Measurements from ENCODE around the gene PEX26. TPM values are rescaled to one million over a fixed set of nuclear protein-coding genes. Genes with fewer than 3 reads are reported as not detected.
"Not testable (repeated sequence)": the region's sequence is repeated elsewhere in the genome, so short reads cannot be mapped to it uniquely, and the experiment has no call there.

The PEX26 gene
- total RNA-seq, 1 donor from 2014 or later = 47.3 TPM

GRCh38 chr22:18069041-18069440, 8.7 kb upstream of the PEX26 start:
- no peaks in the 10 kb centered on the region for H3K4me1 Mint-ChIP-seq (ENCODE audit: low read depth)
- peaks cover 39% of the 10 kb centered on the region for H3K27me3 Mint-ChIP-seq (ENCODE audit: low read depth)
- no peak overlapping the region for H3K27ac Mint-ChIP-seq

GRCh38 chr22:18070041-18070440, 7.7 kb upstream of the PEX26 start:
- no peak for DNase-seq (ENCODE audit: low spot score)
- no peak overlapping the region for H3K4me3 Mint-ChIP-seq (ENCODE audit: low read depth)

More at GRCh38 chr22:18069041-18069440, 8.7 kb upstream of the PEX26 start:
- no peak overlapping the region for H3K4me3 Mint-ChIP-seq (ENCODE audit: low read depth)
- no peaks in the 10 kb centered on the region for H3K9me3 Mint-ChIP-seq
- intact Hi-C loops (cut with micrococcal nuclease) = no loop called here
- H3K36me3 Mint-ChIP-seq (ENCODE audit: low read depth) = no peaks in the 10 kb centered on the region
- no peak for DNase-seq (ENCODE audit: low spot score)

GRCh38 chr22:18070556-18071306, 7.1 kb upstream of the PEX26 start:
- Mint-ChIP-seq H3K36me3 (ENCODE audit: low read depth) (no peaks in the 10 kb centered on the region), H3K4me1 (ENCODE audit: low read depth) (no peaks in the 10 kb centered on the region), H3K9me3 (no peaks in the 10 kb centered on the region), H3K4me3 (ENCODE audit: low read depth) (no peak overlapping the region), H3K27me3 (ENCODE audit: low read depth) (peaks cover 25% of the 10 kb centered on the region), H3K27ac (no peak overlapping the region)
- DNase-seq (ENCODE audit: low spot score) = no peak
- intact Hi-C loops (cut with micrococcal nuclease) = no loop called here

More at GRCh38 chr22:18070041-18070440, 7.7 kb upstream of the PEX26 start:
- Mint-ChIP-seq H3K9me3 (no peaks in the 10 kb centered on the region), H3K4me1 (ENCODE audit: low read depth) (no peaks in the 10 kb centered on the region), H3K36me3 (ENCODE audit: low read depth) (no peaks in the 10 kb centered on the region), H3K27ac (no peak overlapping the region), H3K27me3 (ENCODE audit: low read depth) (peaks cover 32% of the 10 kb centered on the region)
- intact Hi-C loops (cut with micrococcal nuclease) = no loop called here

- H3K4me3 Mint-ChIP-seq (ENCODE audit: low read depth); intact Hi-C loops (cut with micrococcal nuclease): not testable (repeated sequence)
Observed at GRCh38 chr22:18071307-18071967, 6.4 kb upstream of the PEX26 start.

GRCh38 chr22:18071968-18072310, 5.9 kb upstream of the PEX26 start:
- Mint-ChIP-seq H3K27me3 (ENCODE audit: low read depth) (peaks cover 17% of the 10 kb centered on the region), H3K27ac (no peak overlapping the region), H3K4me3 (ENCODE audit: low read depth) (no peak overlapping the region), H3K4me1 (ENCODE audit: low read depth) (peaks cover 9% of the 10 kb centered on the region), H3K36me3 (ENCODE audit: low read depth) (no peaks in the 10 kb centered on the region), H3K9me3 (no peaks in the 10 kb centered on the region)
- DNase-seq (ENCODE audit: low spot score) = no peak
- intact Hi-C loops (cut with micrococcal nuclease) = no loop called here

More at GRCh38 chr22:18071307-18071967, 6.4 kb upstream of the PEX26 start:
- DNase-seq (ENCODE audit: low spot score); H3K9me3 Mint-ChIP-seq; H3K4me1 Mint-ChIP-seq (ENCODE audit: low read depth); H3K27ac Mint-ChIP-seq; H3K36me3 Mint-ChIP-seq (ENCODE audit: low read depth): not testable (repeated sequence)
- peaks cover 19% of the 10 kb centered on the region for H3K27me3 Mint-ChIP-seq (ENCODE audit: low read depth)

GRCh38 chr22:18073467-18073866, 4.3 kb upstream of the PEX26 start:
- no peak for DNase-seq (ENCODE audit: low spot score)
- intact Hi-C loops (cut with micrococcal nuclease) = no loop called here
- H3K4me1 Mint-ChIP-seq (ENCODE audit: low read depth) = peaks cover 16% of the 10 kb centered on the region

GRCh38 chr22:18073927-18074326, 3.9 kb upstream of the PEX26 start:
- H3K36me3 Mint-ChIP-seq (ENCODE audit: low read depth); intact Hi-C loops (cut with micrococcal nuclease); DNase-seq (ENCODE audit: low spot score); H3K27me3 Mint-ChIP-seq (ENCODE audit: low read depth); H3K27ac Mint-ChIP-seq; H3K4me3 Mint-ChIP-seq (ENCODE audit: low read depth); H3K9me3 Mint-ChIP-seq: not testable (repeated sequence)
- H3K4me1 Mint-ChIP-seq (ENCODE audit: low read depth) = peaks cover 20% of the 10 kb centered on the region

More at GRCh38 chr22:18073467-18073866, 4.3 kb upstream of the PEX26 start:
- Mint-ChIP-seq H3K9me3 (no peaks in the 10 kb centered on the region), H3K4me3 (ENCODE audit: low read depth) (no peak overlapping the region), H3K36me3 (ENCODE audit: low read depth) (peaks cover 1% of the 10 kb centered on the region), H3K27ac (no peak overlapping the region), H3K27me3 (ENCODE audit: low read depth) (peaks cover 7% of the 10 kb centered on the region)

GRCh38 chr22:18075101-18075719, 2.6 kb upstream of the PEX26 start:
- Mint-ChIP-seq H3K9me3 (no peaks in the 10 kb centered on the region), H3K4me1 (ENCODE audit: low read depth) (peaks cover 27% of the 10 kb centered on the region), H3K27me3 (ENCODE audit: low read depth) (peaks cover 1% of the 10 kb centered on the region), H3K36me3 (ENCODE audit: low read depth) (peaks cover 17% of the 10 kb centered on the region), H3K4me3 (ENCODE audit: low read depth) (no peak overlapping the region), H3K27ac (no peak overlapping the region)
- intact Hi-C loops (cut with micrococcal nuclease) = loop anchor here (5.0 kb wide), 2 partner anchors 37 to 308 kb away; partner anchors contain the start of gene TUBA8
- no peak for DNase-seq (ENCODE audit: low spot score)

- peaks cover 27% of the 10 kb centered on the region for H3K4me1 Mint-ChIP-seq (ENCODE audit: low read depth)
- peaks cover 3% of the 10 kb centered on the region for H3K9me3 Mint-ChIP-seq
- H3K4me3 Mint-ChIP-seq (ENCODE audit: low read depth) = peak overlapping the region; percentile 57
- H3K27me3 Mint-ChIP-seq (ENCODE audit: low read depth) = no peaks in the 10 kb centered on the region
- DNase-seq (ENCODE audit: low spot score) = peak; percentile 22
- peak overlapping the region; percentile 8 for H3K27ac Mint-ChIP-seq
- H3K36me3 Mint-ChIP-seq (ENCODE audit: low read depth) = peaks cover 23% of the 10 kb centered on the region
- intact Hi-C loops (cut with micrococcal nuclease) = loop anchor here (1.0 to 5.0 kb wide), 8 partner anchors 36 to 1001 kb away; partner anchors contain the start of genes MICAL3 and TUBA8
Observed at GRCh38 chr22:18075720-18076497, 1.9 kb upstream of the PEX26 start.

- Mint-ChIP-seq H3K4me3 (ENCODE audit: low read depth) (peak overlapping the region; percentile 93), H3K4me1 (ENCODE audit: low read depth) (peaks cover 38% of the 10 kb centered on the region), H3K9me3 (peaks cover 3% of the 10 kb centered on the region), H3K27ac (peak overlapping the region; percentile 95), H3K27me3 (ENCODE audit: low read depth) (no peaks in the 10 kb centered on the region), H3K36me3 (ENCODE audit: low read depth) (peaks cover 36% of the 10 kb centered on the region)
- DNase-seq (ENCODE audit: low spot score) = no peak
- intact Hi-C loops (cut with micrococcal nuclease) = loop anchor here (2.0 to 5.0 kb wide), 7 partner anchors 35 to 1002 kb away; partner anchors contain the start of genes MICAL3 and TUBA8
Observed at GRCh38 chr22:18077087-18077638, 627 bp upstream of the PEX26 start.

- H3K27me3 Mint-ChIP-seq (ENCODE audit: low read depth) = no peaks in the 10 kb centered on the region
- peaks cover 44% of the 10 kb centered on the region for H3K4me1 Mint-ChIP-seq (ENCODE audit: low read depth)
- DNase-seq (ENCODE audit: low spot score) = peak; percentile 32
- peaks cover 47% of the 10 kb centered on the region for H3K36me3 Mint-ChIP-seq (ENCODE audit: low read depth)
- H3K9me3 Mint-ChIP-seq = peaks cover 3% of the 10 kb centered on the region
- intact Hi-C loops (cut with micrococcal nuclease) = loop anchor here (5.0 kb wide), 2 partner anchors 34 to 311 kb away; partner anchors contain the start of gene TUBA8
- H3K27ac Mint-ChIP-seq = peak overlapping the region; percentile 96
- peak overlapping the region; percentile 93 for H3K4me3 Mint-ChIP-seq (ENCODE audit: low read depth)
Observed at GRCh38 chr22:18078329-18079041, 695 bp downstream of the PEX26 start.

Data from activated T-helper 2 cell treated with anti-CD3 and anti-CD28 coated beads, Interferon-gamma antibody, Interleukin-2, Interleukin-4, amounts not matched to agents 10 μg/mL and 5 μg/mL and 100 μg/mL, durations not matched to agents 14 hours and 24 hours and 36 hours (primary cell).